Cardiac muscle cell (in vitro differentiated cells and primary cell): Measurements from ENCODE around the gene LRRC45. TPM values are rescaled to one million over a fixed set of nuclear protein-coding genes. Genes with fewer than 3 reads are reported as not detected.

Experiments
- DNase-seq, 2 donors: peaks; one replicate each; pipeline versions ENCODE4 v3.0.0 to v3.0.0-alpha.2; 2010 to 2017; ENCODE audit warnings: low read depth in 1 of 2, low spot score in 1 of 2
- H3K27ac ChIP-seq: fragments of 200-600 bp; sonication (generic); 2 replicates; pipeline ENCODE4 v1.5.1; 2016
- H3K27me3 ChIP-seq: fragments of 200-600 bp; sonication (generic); 2 replicates; pipeline ENCODE4 v1.6.0; 2016; ENCODE audit warnings: control low read depth
- H3K36me3 ChIP-seq: fragments of 200-600 bp; sonication (generic); 2 replicates; pipeline ENCODE4 v1.5.1; 2016; ENCODE audit warnings: control low read depth
- H3K4me1 ChIP-seq: fragments of 200-600 bp; sonication (generic); 2 replicates; pipeline ENCODE4 v1.8.1; 2017; ENCODE audit warnings: low read depth, mild to moderate bottlenecking, mixed run types
- H3K4me3 ChIP-seq: fragments of 200-600 bp; sonication (generic); 2 replicates; pipeline ENCODE4 v1.5.1; 2016; ENCODE audit warnings: mild to moderate bottlenecking
- H3K9me3 ChIP-seq: fragments of 200-600 bp; sonication (generic); 2 replicates; pipeline ENCODE4 v1.5.1; 2017; ENCODE audit warnings: low read depth, mild to moderate bottlenecking, control low read depth
- polyA plus RNA-seq: library from polyadenylated mRNA; unstranded; fragments of >200 nt; fragmentation: Nextera tagmentation; extraction: Ambion mirVana; gene quantifications from 2 replicates; pipeline ENCODE4 v1.2.1, GENCODE V29; 2016
- total RNA-seq: library from RNA; depleted of rRNA; stranded (reverse); fragments of >200 nt; gene quantifications from 2 replicates; pipeline ENCODE4 v1.2.3, GENCODE V29; 2016
- TF ChIP-seq, protein P1 (sequence below): IDR thresholded peaks from 2 replicates; pipeline ENCODE4 v1.5.1; 2012; ENCODE audit warnings: low read depth, mild to moderate bottlenecking, low read length

LRRC45 gene
- total and polyA plus RNA-seq, 2 experiments from 2014 or later: 31.8 to 36.5 TPM

- no peaks in the 10 kb centered on the region for H3K36me3 ChIP-seq
- TF ChIP-seq, protein P1, sequence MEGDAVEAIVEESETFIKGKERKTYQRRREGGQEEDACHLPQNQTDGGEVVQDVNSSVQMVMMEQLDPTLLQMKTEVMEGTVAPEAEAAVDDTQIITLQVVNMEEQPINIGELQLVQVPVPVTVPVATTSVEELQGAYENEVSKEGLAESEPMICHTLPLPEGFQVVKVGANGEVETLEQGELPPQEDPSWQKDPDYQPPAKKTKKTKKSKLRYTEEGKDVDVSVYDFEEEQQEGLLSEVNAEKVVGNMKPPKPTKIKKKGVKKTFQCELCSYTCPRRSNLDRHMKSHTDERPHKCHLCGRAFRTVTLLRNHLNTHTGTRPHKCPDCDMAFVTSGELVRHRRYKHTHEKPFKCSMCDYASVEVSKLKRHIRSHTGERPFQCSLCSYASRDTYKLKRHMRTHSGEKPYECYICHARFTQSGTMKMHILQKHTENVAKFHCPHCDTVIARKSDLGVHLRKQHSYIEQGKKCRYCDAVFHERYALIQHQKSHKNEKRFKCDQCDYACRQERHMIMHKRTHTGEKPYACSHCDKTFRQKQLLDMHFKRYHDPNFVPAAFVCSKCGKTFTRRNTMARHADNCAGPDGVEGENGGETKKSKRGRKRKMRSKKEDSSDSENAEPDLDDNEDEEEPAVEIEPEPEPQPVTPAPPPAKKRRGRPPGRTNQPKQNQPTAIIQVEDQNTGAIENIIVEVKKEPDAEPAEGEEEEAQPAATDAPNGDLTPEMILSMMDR: no peak
Observed at GRCh38 chr17:82014971-82015310, 8.2 kb upstream of the LRRC45 start.

GRCh38 chr17:82015311-82015971 lies 7.7 kb upstream of the LRRC45 start:
- TF ChIP-seq, protein P1: no peak
- peaks cover 18% of the 10 kb centered on the region for H3K4me1 ChIP-seq
- H3K9me3 ChIP-seq: no peaks in the 10 kb centered on the region
- no peak overlapping the region for H3K27ac ChIP-seq
- no peaks in the 10 kb centered on the region for H3K36me3 ChIP-seq
- no peak for DNase-seq
- H3K27me3 ChIP-seq: no peaks in the 10 kb centered on the region
- H3K4me3 ChIP-seq: no peak overlapping the region

More at GRCh38 chr17:82014971-82015310, 8.2 kb upstream of the LRRC45 start:
- no peaks in the 10 kb centered on the region for H3K9me3 ChIP-seq
- no peaks in the 10 kb centered on the region for H3K27me3 ChIP-seq
- H3K27ac ChIP-seq: no peak overlapping the region
- no peak for DNase-seq
- no peak overlapping the region for H3K4me3 ChIP-seq
- peaks cover 18% of the 10 kb centered on the region for H3K4me1 ChIP-seq

- H3K9me3 ChIP-seq: no peaks in the 10 kb centered on the region
- TF ChIP-seq, protein P1: no peak
- H3K36me3 ChIP-seq: no peaks in the 10 kb centered on the region
- H3K4me3 ChIP-seq: no peak overlapping the region
- H3K27ac ChIP-seq: no peak overlapping the region
- no peak for DNase-seq
- no peaks in the 10 kb centered on the region for H3K27me3 ChIP-seq
- H3K4me1 ChIP-seq: peaks cover 18% of the 10 kb centered on the region
Observed at GRCh38 chr17:82016061-82016874, 6.8 kb upstream of the LRRC45 start.

DNA sequence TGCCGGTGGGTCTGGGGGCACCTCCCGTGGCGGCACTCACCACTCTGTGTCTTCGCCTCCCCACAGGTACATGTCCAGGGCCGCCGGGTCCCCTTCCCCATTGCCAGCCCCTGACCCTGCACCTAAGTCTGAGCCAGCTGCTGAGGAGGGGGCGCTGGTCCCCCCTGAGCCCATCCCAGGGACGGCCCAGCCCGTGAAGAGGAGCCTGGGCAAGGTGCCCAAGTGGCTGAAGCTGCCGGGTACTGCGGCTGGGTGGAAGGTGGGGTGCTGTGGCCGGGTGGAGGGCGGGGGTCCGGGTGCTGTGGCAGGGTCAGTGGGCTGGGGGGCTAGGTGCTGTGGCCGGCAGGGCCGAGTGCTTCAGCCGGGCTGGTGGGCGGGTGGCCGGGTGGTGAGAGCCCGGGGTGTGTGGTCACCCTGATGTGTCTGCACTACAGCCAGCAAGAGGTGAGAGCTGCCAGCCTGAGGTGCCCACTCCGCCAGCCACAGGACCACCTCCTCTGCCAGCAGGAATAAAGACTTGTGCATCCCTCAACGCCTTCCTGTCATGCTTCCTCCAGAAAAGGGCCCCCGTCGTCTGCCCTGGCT lies 6.1 kb upstream of the LRRC45 start:
- Histone ChIP-seq H3K4me3 (no peak overlapping the region), H3K27ac (no peak overlapping the region), H3K4me1 (peaks cover 18% of the 10 kb centered on the region), H3K36me3 (no peaks in the 10 kb centered on the region), H3K9me3 (no peaks in the 10 kb centered on the region), H3K27me3 (no peaks in the 10 kb centered on the region)
- DNase-seq: no peak
- TF ChIP-seq, protein P1: no peak

- TF ChIP-seq, protein P1: no peak
- Histone ChIP-seq H3K27me3 (no peaks in the 10 kb centered on the region), H3K4me1 (peaks cover 12% of the 10 kb centered on the region), H3K36me3 (no peaks in the 10 kb centered on the region), H3K9me3 (no peaks in the 10 kb centered on the region), H3K27ac (no peak overlapping the region), H3K4me3 (no peak overlapping the region)
- DNase-seq: no peak
Observed at GRCh38 chr17:82017612-82018151, 5.4 kb upstream of the LRRC45 start.
